CD4-positive, alpha-beta T cell treated with Interleukin-1 beta for 1 hour (primary cell): ENCODE data around the gene ITGB5.
"Not testable (repeated sequence)": the region's sequence is repeated elsewhere in the genome, so short reads cannot be mapped to it uniquely, and the experiment has no call there.

Source experiments
- DNase-seq, 2 donors: peaks; one replicate each; pipeline ENCODE4 v3.0.0-alpha.2; 2020 to 2022

ITGB5 gene

GRCh38 chr3:124769462-124769861 lies 117.7 kb downstream of the ITGB5 start:
- no peak for DNase-seq

- DNase-seq = no peak
Observed at GRCh38 chr3:124768812-124769211, 118.4 kb downstream of the ITGB5 start.

- DNase-seq = no peak
Observed at GRCh38 chr3:124767691-124768090, 119.5 kb downstream of the ITGB5 start.

GRCh38 chr3:124767264-124767663 lies 119.9 kb downstream of the ITGB5 start:
- DNase-seq = no peak

GRCh38 chr3:124766113-124767095 lies 120.8 kb downstream of the ITGB5 start:
- DNase-seq = no peak

GRCh38 chr3:124765197-124765840 lies 121.8 kb downstream of the ITGB5 start:
- DNase-seq = no peak

GRCh38 chr3:124764746-124765145 lies 122.4 kb downstream of the ITGB5 start:
- no peak for DNase-seq

- no peak for DNase-seq
Observed at GRCh38 chr3:124763644-124764358, 123.4 kb downstream of the ITGB5 start.

- no peak for DNase-seq
Observed at GRCh38 chr3:124763206-124763605, 124.0 kb downstream of the ITGB5 start.

GRCh38 chr3:124762661-124763011 lies 124.5 kb downstream of the ITGB5 start:
- DNase-seq = no peak

GRCh38 chr3:124761935-124762660 lies 125.1 kb downstream of the ITGB5 start:
- no peak for DNase-seq

GRCh38 chr3:124761250-124761796 lies 125.8 kb downstream of the ITGB5 start:
- DNase-seq = peak; percentile 67 to 75

- DNase-seq = no peak
Observed at GRCh38 chr3:124760601-124761000, 126.6 kb downstream of the ITGB5 start.

GRCh38 chr3:124759666-124760401 lies 127.3 kb downstream of the ITGB5 start:
- no peak for DNase-seq

- no peak for DNase-seq
Observed at GRCh38 chr3:124758851-124759635, 128.1 kb downstream of the ITGB5 start.

- not testable (repeated sequence) for DNase-seq
Observed at GRCh38 chr3:124757926-124758325, 129.2 kb downstream of the ITGB5 start.

GRCh38 chr3:124752051-124752450 lies 135.1 kb downstream of the ITGB5 start:
- no peak for DNase-seq

GRCh38 chr3:124751501-124751900 lies 135.7 kb downstream of the ITGB5 start:
- DNase-seq = no peak

GRCh38 chr3:124749877-124750276 lies 137.3 kb downstream of the ITGB5 start:
- DNase-seq = not testable (repeated sequence)

GRCh38 chr3:124748560-124749198 lies 138.5 kb downstream of the ITGB5 start:
- no peak for DNase-seq
